Measurements from ENCODE around the gene GJB3.
"Not testable (repeated sequence)": the region's sequence is repeated elsewhere in the genome, so short reads cannot be mapped to it uniquely, and the experiment has no call there.

Gene GJB3

DNA sequence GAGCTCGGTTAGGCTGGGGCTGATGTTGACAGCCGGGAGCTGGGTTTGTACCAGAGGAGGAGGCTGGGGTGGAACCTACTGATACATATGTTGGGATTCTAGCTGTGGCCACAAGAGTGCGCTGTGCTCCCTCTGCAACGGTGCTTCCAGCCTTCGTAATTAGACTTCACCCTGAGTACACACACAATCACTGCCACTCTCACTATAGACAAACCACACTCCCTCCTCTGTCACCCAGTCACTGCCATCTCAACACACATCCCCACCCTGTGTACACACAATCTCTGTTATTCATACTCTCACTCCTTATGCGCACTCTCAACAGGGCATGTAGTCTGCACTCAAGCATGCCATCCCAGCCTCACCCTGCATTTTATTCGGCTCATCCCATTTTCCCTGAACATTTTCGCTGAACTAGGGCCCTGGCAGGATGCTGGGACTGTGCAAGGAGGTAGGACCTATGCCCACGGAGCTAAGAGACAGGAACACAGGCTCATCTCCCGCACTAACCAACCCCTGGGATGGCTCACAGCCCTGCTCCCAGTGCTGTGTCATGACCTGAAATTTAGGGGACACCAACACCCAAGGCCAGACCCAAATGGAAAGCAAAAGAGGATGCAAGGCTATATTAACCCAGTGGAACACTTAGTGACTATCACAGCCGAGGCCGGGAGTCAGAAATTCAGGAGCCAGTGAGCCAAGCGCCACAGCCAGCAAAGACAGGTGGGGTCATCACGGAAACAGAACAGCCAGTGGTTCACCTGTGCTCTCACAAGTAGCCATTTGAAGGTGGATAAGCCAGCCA, 5.7 kb downstream of the GJB3 start:
- peak; percentile 44 for DNase-seq

- no peak for DNase-seq
Measured at GRCh38 chr1:34787461-34788420, 6.7 kb downstream of the GJB3 start.

- no peak for DNase-seq
Measured at GRCh38 chr1:34790985-34791384, 10.0 kb downstream of the GJB3 start.

DNA sequence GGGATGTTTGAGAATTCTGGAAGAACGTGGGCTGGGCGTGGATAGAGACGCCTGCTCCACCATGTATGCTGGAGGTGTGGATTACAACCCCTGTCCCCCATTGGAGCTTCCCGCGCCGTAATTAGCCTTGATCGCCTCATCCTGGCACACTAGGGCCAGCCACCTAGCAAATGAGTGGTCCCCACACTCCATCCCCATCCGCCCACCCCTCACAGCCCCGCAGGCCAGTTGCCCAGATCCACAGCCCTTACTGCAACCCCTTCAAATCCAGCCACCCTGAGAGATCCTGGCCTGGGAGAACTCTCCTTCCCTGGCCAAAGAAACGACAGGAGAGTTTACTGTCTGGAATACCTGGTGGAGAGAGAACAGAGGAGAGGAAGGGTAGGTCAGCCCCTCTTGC, 11.4 kb downstream of the GJB3 start:
- DNase-seq = no peak

- peak; percentile 30 for DNase-seq
Measured at GRCh38 chr1:34792868-34793727, 12.1 kb downstream of the GJB3 start, which contains the start of gene GJA4. TSS of gene GJA4 (plus strand) at chr1:34792999. CDS start at chr1:34794214, 1,215 bp downstream.

GRCh38 chr1:34794001-34794789, 13.2 kb downstream of the GJB3 start:
- no peak for DNase-seq

DNA sequence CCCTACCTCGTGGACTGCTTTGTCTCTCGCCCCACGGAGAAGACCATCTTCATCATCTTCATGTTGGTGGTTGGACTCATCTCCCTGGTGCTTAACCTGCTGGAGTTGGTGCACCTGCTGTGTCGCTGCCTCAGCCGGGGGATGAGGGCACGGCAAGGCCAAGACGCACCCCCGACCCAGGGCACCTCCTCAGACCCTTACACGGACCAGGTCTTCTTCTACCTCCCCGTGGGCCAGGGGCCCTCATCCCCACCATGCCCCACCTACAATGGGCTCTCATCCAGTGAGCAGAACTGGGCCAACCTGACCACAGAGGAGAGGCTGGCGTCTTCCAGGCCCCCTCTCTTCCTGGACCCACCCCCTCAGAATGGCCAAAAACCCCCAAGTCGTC, 13.8 kb downstream of the GJB3 start:
- no peak for DNase-seq

- no peak for DNase-seq
Measured at GRCh38 chr1:34795916-34796315, 14.9 kb downstream of the GJB3 start.

DNA sequence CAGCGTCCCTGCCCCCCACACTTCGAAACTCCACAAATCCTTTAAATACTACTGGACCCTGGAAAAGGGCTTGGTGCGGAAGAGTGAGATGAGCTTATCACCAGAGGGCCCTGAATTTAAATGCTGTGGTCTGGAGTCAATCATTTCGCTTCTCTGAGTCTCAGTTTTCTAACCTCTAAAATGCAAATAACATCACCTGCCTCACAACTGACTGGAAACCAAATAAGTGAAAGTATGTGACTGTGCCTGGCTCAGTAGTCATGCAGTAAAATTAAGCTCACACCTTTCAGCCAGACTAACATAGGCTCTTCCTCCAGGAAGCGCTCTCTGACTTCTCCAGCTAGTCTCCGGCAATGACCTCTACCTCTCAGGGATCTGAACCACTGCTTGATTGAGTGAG, 16.0 kb downstream of the GJB3 start:
- no peak for DNase-seq

- no peak for DNase-seq
Measured at GRCh38 chr1:34800214-34800613, 19.2 kb downstream of the GJB3 start.

- DNase-seq = no peak
Measured at GRCh38 chr1:34803770-34804169, 22.8 kb downstream of the GJB3 start.

DNA sequence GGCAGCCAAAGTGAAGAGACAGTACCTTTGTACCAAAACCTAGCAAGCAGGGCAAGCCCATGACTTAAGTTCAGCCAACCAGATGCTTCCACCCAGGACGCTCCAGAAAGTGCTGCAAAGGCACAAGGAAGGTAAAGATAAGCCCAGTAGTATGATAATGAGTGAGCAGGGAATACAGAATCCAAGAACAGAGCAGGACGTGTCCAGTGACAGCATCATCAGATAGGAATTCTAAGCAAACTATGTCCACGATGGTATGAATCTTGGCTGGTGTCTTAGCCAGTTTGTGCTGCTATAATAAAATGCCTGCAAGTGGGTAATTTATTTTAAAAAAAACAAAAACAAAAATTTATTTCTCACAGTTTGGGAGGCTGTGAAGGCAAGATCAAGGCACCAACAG, 25.4 kb downstream of the GJB3 start:
- no peak for DNase-seq

DNA sequence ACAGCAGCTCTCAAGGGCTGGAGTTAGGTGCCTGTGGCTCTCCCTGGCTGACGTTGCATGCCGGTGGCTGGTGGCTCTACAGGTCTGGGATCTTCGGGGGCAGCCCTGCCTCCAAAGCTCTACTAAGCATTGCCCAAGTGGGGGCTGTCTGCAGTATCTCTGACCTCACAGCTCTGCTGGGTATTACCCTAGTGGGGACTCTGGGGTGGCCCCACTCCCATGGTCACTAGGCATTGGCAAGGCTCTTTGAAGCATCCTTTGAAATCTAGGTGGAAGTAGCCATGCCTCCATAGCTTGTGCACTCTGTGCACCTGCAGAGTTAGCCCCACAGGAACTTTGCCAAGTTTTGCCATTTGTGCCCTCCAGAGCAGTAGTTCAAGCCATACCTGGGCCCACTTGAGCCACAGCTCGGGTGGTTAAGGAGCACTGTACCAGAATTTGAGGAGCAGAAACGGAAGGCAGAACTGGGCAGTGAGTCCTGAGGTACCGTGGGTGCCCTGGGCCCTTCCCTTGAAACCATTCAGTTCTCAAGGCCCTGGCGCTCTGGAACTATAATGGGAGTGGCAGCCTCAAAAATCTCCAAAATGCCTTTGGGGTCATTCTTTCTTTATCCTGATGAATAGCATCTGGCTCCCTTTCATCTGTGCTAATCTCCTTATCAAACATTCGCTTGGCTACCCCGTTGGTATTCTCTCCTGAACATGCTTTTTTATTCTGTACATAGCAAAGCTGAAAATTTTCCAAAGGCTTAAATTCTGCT, 27.2 kb downstream of the GJB3 start:
- DNase-seq = no peak

DNA sequence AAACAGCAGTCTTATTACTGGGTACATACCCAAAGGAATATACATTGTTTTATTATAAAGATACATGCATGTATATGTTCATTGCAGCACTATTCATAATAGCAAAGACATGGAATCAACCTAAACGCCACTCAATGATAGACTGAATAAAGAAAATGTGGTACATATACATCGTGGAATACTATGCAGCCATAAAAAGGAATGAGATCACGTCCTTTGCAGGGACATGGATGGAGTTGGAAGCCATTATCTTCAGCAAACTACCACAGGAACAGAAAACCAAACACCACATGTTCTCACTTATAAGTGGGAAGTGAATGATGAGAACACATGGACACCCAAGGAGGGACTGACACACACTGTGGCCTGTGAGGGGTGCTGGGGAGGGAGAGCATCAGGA, 29.8 kb downstream of the GJB3 start:
- DNase-seq = not testable (repeated sequence)

GRCh38 chr1:34816332-34816731, 35.3 kb downstream of the GJB3 start:
- no peak for DNase-seq

DNA sequence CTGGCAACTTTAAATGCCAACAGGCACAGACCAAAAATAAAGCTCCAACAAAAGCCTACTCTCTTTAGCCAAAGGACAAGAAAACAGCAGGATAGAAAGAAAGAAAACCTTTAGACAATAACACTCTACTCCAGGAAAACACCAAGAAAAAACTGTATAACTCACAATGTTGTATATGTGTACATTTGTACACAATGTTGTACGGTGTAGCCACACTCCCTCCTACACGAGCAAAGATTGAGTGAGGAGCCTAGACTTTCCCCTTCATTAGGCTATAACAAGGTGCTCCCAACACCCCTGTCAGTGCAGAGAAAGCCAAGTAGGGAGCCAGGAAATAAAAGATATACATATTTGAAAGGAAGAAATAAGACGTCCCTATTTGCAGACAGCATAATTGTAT, 35.8 kb downstream of the GJB3 start:
- no peak for DNase-seq

GRCh38 chr1:34818862-34819261, 37.8 kb downstream of the GJB3 start:
- DNase-seq = not testable (repeated sequence)

- no peak for DNase-seq
Measured at GRCh38 chr1:34822202-34822601, 41.2 kb downstream of the GJB3 start.

DNA sequence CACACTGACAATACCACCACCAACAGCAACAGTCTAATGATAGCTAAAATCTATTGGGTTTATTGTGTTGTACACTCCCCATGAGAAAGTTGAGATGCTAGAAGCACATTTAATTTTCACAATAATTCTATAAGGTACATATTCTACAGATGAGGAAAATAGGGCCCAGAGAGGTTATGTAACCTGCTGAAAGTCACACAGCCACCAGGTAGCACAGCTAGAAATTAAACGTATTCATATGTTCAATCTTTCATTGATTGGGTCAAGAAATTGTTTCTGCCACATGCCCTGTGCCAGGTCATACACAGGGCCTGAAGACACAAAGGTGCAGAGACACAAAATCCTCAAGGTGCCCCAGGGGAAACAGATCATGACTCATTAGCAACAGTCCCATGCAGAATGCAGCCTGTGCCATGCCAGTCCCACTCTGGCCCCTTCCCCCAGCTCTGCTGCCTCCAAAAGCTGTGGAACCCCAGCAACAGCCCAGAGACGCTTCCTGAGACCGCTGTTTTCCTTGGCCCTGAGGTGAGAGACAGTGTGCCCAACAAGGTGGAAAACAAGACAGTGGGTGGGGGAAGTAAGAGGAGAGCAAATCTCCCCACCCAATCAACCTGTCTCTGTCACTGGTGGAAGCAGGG, 43.9 kb downstream of the GJB3 start:
- DNase-seq = no peak

DNA sequence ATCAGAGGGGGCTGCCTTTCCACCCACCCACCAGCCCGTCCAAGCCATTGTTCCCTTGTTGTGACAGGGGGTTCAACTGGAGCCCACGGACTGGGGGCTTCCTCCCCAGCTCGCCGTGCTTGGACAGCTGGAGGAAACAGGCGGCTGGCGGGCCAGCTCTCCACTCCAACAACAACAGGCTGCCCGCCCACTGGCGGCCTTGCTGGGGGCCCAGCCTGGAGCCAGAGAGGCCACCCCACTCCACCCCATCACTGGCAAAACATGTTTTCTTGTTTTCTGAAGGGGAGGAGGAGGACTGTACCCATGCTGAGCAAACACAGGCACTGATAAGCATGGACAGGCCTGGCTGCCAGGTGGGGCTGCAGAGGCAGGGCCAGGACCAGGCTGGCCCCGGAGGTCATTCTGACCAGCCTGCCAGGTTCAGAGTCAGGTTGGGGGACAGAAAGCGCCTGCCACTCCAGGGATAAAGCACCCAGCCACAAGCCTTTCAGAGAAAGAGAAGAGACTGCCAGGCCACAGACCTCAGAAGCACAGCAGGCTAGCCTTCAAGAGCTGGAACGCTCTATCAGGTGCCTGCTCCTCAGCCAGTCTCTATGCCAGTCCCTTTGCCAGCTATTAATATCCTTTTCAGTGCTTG, 44.6 kb downstream of the GJB3 start:
- DNase-seq = no peak

Measured in right kidney (tissue), 1 donor.